ES-I3 (cell line): ENCODE results near the gene MPP1.
"Not testable (repeated sequence)": the region's sequence is repeated elsewhere in the genome, so short reads cannot be mapped to it uniquely, and the experiment has no call there.

Source experiments
- H3K36me3 ChIP-seq: 2 replicates; pipeline ENCODE4 v1.6.1; 2013; ENCODE audit warnings: mild to moderate bottlenecking, low read length, control low read depth, moderate library complexity; ENCODE audit not compliant: insufficient read depth
- H3K4me1 ChIP-seq: 2 replicates; pipeline ENCODE4 v1.6.1; 2013; ENCODE audit warnings: mild to moderate bottlenecking, control low read depth, low read length; ENCODE audit not compliant: insufficient read depth
- H3K9ac ChIP-seq: 2 replicates; pipeline ENCODE4 v1.6.1; 2013; ENCODE audit warnings: low read depth, mild to moderate bottlenecking, low read length, moderate library complexity
- H3K9me3 ChIP-seq: 2 replicates; pipeline ENCODE4 v1.6.1; 2013; ENCODE audit warnings: mild to moderate bottlenecking, low read length, moderate library complexity; ENCODE audit not compliant: control insufficient read depth, insufficient read depth

MPP1 gene

GRCh38 chrX:154819771-154820341, 14.6 kb upstream of the MPP1 start:
- Histone ChIP-seq H3K4me1 (peaks cover 24% of the 10 kb centered on the region), H3K36me3 (no peaks in the 10 kb centered on the region), H3K9ac (peak overlapping the region; percentile 16; the same call in 1 of the 2 replicates), H3K9me3 (peaks cover 3% of the 10 kb centered on the region)

- Histone ChIP-seq H3K4me1 (peaks cover 24% of the 10 kb centered on the region), H3K36me3 (no peaks in the 10 kb centered on the region), H3K9me3 (peaks cover 3% of the 10 kb centered on the region), H3K9ac (0 out of 2 replicates have a peak overlapping the region, but pooled peaks have one; percentile 16)
These were observed 13.9 kb upstream of the MPP1 start for GRCh38 chrX:154818916-154819770.

- H3K9ac ChIP-seq, H3K36me3 ChIP-seq, H3K9me3 ChIP-seq: not testable (repeated sequence)
- H3K4me1 ChIP-seq = peaks cover 25% of the 10 kb centered on the region
These were observed 11.8 kb upstream of the MPP1 start for GRCh38 chrX:154817048-154817618.

GRCh38 chrX:154816326-154816898, 11.1 kb upstream of the MPP1 start:
- H3K36me3 ChIP-seq, H3K9me3 ChIP-seq, H3K9ac ChIP-seq: not testable (repeated sequence)
- H3K4me1 ChIP-seq = peaks cover 19% of the 10 kb centered on the region

GRCh38 chrX:154815274-154815818, 10.1 kb upstream of the MPP1 start:
- H3K36me3 ChIP-seq = no peaks in the 10 kb centered on the region
- peaks cover 3% of the 10 kb centered on the region for H3K9me3 ChIP-seq
- peaks cover 10% of the 10 kb centered on the region for H3K4me1 ChIP-seq
- no peak overlapping the region for H3K9ac ChIP-seq

GRCh38 chrX:154813801-154814200, 8.5 kb upstream of the MPP1 start:
- Histone ChIP-seq H3K9ac (no peak overlapping the region), H3K36me3 (no peaks in the 10 kb centered on the region), H3K4me1 (peaks cover 6% of the 10 kb centered on the region), H3K9me3 (peaks cover 3% of the 10 kb centered on the region)

- Histone ChIP-seq H3K4me1 (peaks cover 6% of the 10 kb centered on the region), H3K9me3 (no peaks in the 10 kb centered on the region; the same call in 1 of the 2 replicates), H3K36me3 (no peaks in the 10 kb centered on the region), H3K9ac (no peak overlapping the region)
These were observed 7.2 kb upstream of the MPP1 start for GRCh38 chrX:154812341-154813101.

- Histone ChIP-seq H3K9me3 (peaks cover 4% of the 10 kb centered on the region; the same call in 1 of the 2 replicates), H3K36me3 (no peaks in the 10 kb centered on the region), H3K9ac (no peak overlapping the region)
These were observed 4.8 kb upstream of the MPP1 start for GRCh38 chrX:154809939-154810665.

GRCh38 chrX:154806837-154807501, 1.7 kb upstream of the MPP1 start:
- Histone ChIP-seq H3K4me1 (peaks cover 2% of the 10 kb centered on the region), H3K9ac (no peak overlapping the region), H3K36me3 (no peaks in the 10 kb centered on the region), H3K9me3 (peaks cover 4% of the 10 kb centered on the region; the same call in 1 of the 2 replicates)

More at GRCh38 chrX:154809939-154810665, 4.8 kb upstream of the MPP1 start:
- peaks cover 9% of the 10 kb centered on the region for H3K4me1 ChIP-seq

GRCh38 chrX:154805696-154806091, 409 bp upstream of the MPP1 start:
- H3K9me3 ChIP-seq = peaks cover 4% of the 10 kb centered on the region; the same call in 1 of the 2 replicates

GRCh38 chrX:154804261-154804956, 876 bp downstream of the MPP1 start:
- H3K36me3 ChIP-seq = no peaks in the 10 kb centered on the region
- peaks cover 4% of the 10 kb centered on the region; the same call in 1 of the 2 replicates for H3K9me3 ChIP-seq
- peak overlapping the region; percentile 66 for H3K9ac ChIP-seq

More at GRCh38 chrX:154805696-154806091, 409 bp upstream of the MPP1 start:
- H3K4me1 ChIP-seq = peaks cover 3% of the 10 kb centered on the region
- no peaks in the 10 kb centered on the region for H3K36me3 ChIP-seq
- peak overlapping the region; percentile 66 for H3K9ac ChIP-seq

GRCh38 chrX:154802947-154803346, 2.3 kb downstream of the MPP1 start:
- H3K9ac ChIP-seq = no peak overlapping the region
- H3K9me3 ChIP-seq = peaks cover 4% of the 10 kb centered on the region; the same call in 1 of the 2 replicates
- H3K4me1 ChIP-seq = peaks cover 20% of the 10 kb centered on the region

More at GRCh38 chrX:154804261-154804956, 876 bp downstream of the MPP1 start:
- H3K4me1 ChIP-seq = peaks cover 14% of the 10 kb centered on the region

More at GRCh38 chrX:154802947-154803346, 2.3 kb downstream of the MPP1 start:
- H3K36me3 ChIP-seq = no peaks in the 10 kb centered on the region
